Uterus (tissue), 4 donors: ENCODE results near the gene GADD45B. TPM values are rescaled to one million over a fixed set of nuclear protein-coding genes. Genes with fewer than 3 reads are reported as not detected.
"Not testable (repeated sequence)": the region's sequence is repeated elsewhere in the genome, so short reads cannot be mapped to it uniquely, and the experiment has no call there.

Source experiments
- DNase-seq, 2 donors: peaks; one replicate each; pipeline ENCODE4 v3.0.0-alpha.2; 2019 to 2020
- H3K27ac ChIP-seq, 2 donors: fragments of 200-600 bp; sonication (generic); 1 replicate in 1 of 2; 2 replicates in 1 of 2; pipeline ENCODE4 v1.5.1; 2016 to 2018
- H3K27me3 ChIP-seq, 2 donors: fragments of 200-600 bp; sonication (generic); one replicate each; pipeline ENCODE4 v1.5.1; 2018 to 2019; ENCODE audit warnings: control low read depth in 1 of 2
- H3K36me3 ChIP-seq, 2 donors: fragments of 200-600 bp; sonication (generic); one replicate each; pipeline ENCODE4 v1.5.1; 2019; ENCODE audit warnings: control low read depth in 1 of 2
- H3K4me1 ChIP-seq, 2 donors: fragments of 200-600 bp; sonication (generic); one replicate each; pipeline ENCODE4 v1.5.1; 2018 to 2019; ENCODE audit warnings: control low read depth in 1 of 2
- H3K4me3 ChIP-seq, 2 donors: fragments of 200-600 bp; sonication (generic); 1 replicate in 1 of 2; 2 replicates in 1 of 2; pipeline ENCODE4 v1.5.1; 2018 to 2019; ENCODE audit warnings: mild to moderate bottlenecking in 1 of 2
- H3K9me3 ChIP-seq, 2 donors: fragments of 200-600 bp; sonication (generic); one replicate each; pipeline ENCODE4 v1.5.1; 2019; ENCODE audit warnings: control low read depth in 1 of 2
- CTCF ChIP-seq, 4 experiments: fragments of 200-600 bp in 2 of 4; fragments of 450-650 bp in 2 of 4; sonication (generic) in 2 of 4; IDR thresholded peaks; one replicate each; pipeline ENCODE4 v1.5.1; 2016 to 2019; ENCODE audit warnings: antibody characterized with exemption in 4 of 4, mild to moderate bottlenecking in 2 of 4, moderate library complexity in 1 of 4
- POLR2A ChIP-seq, 2 donors: fragments of 450-650 bp; IDR thresholded peaks; one replicate each; pipeline ENCODE4 v1.6.1; 2016; ENCODE audit warnings: antibody characterized with exemption in 2 of 2, mild to moderate bottlenecking in 1 of 2, moderate library complexity in 1 of 2
- intact Hi-C: fragments of 100-400 bp; cut with DNase I; formaldehyde crosslinking; loops from one replicate; pipeline ENCODE4 v1.15.1; 2023; ENCODE audit warnings: low total_unique reads
- total RNA-seq, 4 donors: library from RNA; depleted of rRNA in 3 of 4; stranded (reverse); fragments of >200 nt in 3 of 4; gene quantifications; one replicate each; pipeline versions ENCODE4 v1.1.0 to v1.2.4, GENCODE V29; 2014 to 2023
- donor health status: DM: yes; HTN: yes; CAD: no.

Gene GADD45B
- total RNA-seq, 4 donors from 2014 or later = 17.6 to 68.2 (median 38.0) TPM

- Histone ChIP-seq H3K27ac (peak overlapping the region; percentile 61 to 83), H3K4me1 (peaks cover 0 to 18% of the 10 kb centered on the region in 2 donors), H3K9me3 (no peaks in the 10 kb centered on the region), H3K36me3 (no peaks in the 10 kb centered on the region), H3K4me3 (peak overlapping the region; percentile 28 to 29), H3K27me3 (no peaks in the 10 kb centered on the region)
- TF ChIP-seq CTCF (IDR thresholded peaks at IDR 0.05) (no peak), POLR2A (IDR thresholded peaks at IDR 0.05) (no peak)
- no peak for DNase-seq
- intact Hi-C loops = no loop called here
These were observed 18.4 kb upstream of the GADD45B start for GRCh38 chr19:2457394-2458037.

- H3K36me3 ChIP-seq = no peaks in the 10 kb centered on the region
- no peak for TF ChIP-seq POLR2A (IDR thresholded peaks at IDR 0.05)
- TF ChIP-seq CTCF (IDR thresholded peaks at IDR 0.05) = no peak
- no peaks in the 10 kb centered on the region for H3K9me3 ChIP-seq
- no peak overlapping the region for H3K4me3 ChIP-seq
- no peak for DNase-seq
- intact Hi-C loops = no loop called here
- peaks cover 0 to 21% of the 10 kb centered on the region in 2 donors for H3K4me1 ChIP-seq
- no peak overlapping the region for H3K27ac ChIP-seq
- no peaks in the 10 kb centered on the region for H3K27me3 ChIP-seq
These were observed 17.9 kb upstream of the GADD45B start for GRCh38 chr19:2458054-2458453.

GRCh38 chr19:2458776-2459175 lies 17.2 kb upstream of the GADD45B start:
- intact Hi-C loops, DNase-seq, H3K4me3 ChIP-seq, H3K27ac ChIP-seq, H3K27me3 ChIP-seq, H3K9me3 ChIP-seq, H3K36me3 ChIP-seq: not testable (repeated sequence)
- peaks cover 0 to 21% of the 10 kb centered on the region in 2 donors for H3K4me1 ChIP-seq

- Histone ChIP-seq H3K27me3 (no peaks in the 10 kb centered on the region), H3K4me1 (peaks cover 0 to 19% of the 10 kb centered on the region in 2 donors), H3K27ac (no peak overlapping the region), H3K9me3 (no peaks in the 10 kb centered on the region), H3K36me3 (no peaks in the 10 kb centered on the region), H3K4me3 (no peak overlapping the region)
- no peak for TF ChIP-seq CTCF (IDR thresholded peaks at IDR 0.05)
- no peak for TF ChIP-seq POLR2A (IDR thresholded peaks at IDR 0.05)
- intact Hi-C loops = no loop called here
- DNase-seq = no peak
These were observed 15.7 kb upstream of the GADD45B start for GRCh38 chr19:2460245-2460644.

GRCh38 chr19:2461751-2462634 lies 13.9 kb upstream of the GADD45B start:
- Histone ChIP-seq H3K27ac (peak overlapping the region in 1 of 2 donors; percentile 61), H3K9me3 (no peaks in the 10 kb centered on the region), H3K4me3 (peak overlapping the region; percentile 30 to 60), H3K4me1 (peaks cover 0 to 11% of the 10 kb centered on the region in 2 donors), H3K27me3 (no peaks in the 10 kb centered on the region), H3K36me3 (no peaks in the 10 kb centered on the region)
- intact Hi-C loops = no loop called here
- peak in 1 of 2 donors; percentile 41 for DNase-seq
- TF ChIP-seq POLR2A (IDR thresholded peaks at IDR 0.05) (no peak), CTCF (IDR thresholded peaks at IDR 0.05) (no peak)
